CD8-positive, alpha-beta memory T cell (primary cell): Measurements from ENCODE around the gene COL13A1. TPM values are rescaled to one million over a fixed set of nuclear protein-coding genes. Genes with fewer than 3 reads are reported as not detected.

Experiments
- CTCF ChIA-PET: fragments of 350-600 bp; sonication (Branson Sonifier 250); formaldehyde crosslinking; loops from one replicate; lab custom pipeline; 2021; ENCODE audit warnings: antibody characterized with exemption; lab: Charles Lee
- POLR2A ChIA-PET: fragments of 350-600 bp; sonication (Branson Sonifier 250); formaldehyde crosslinking; loops from one replicate; lab custom pipeline; 2021; ENCODE audit warnings: antibody characterized with exemption; lab: Charles Lee
- DNase-seq, 5 donors: peaks; one replicate each; pipeline versions ENCODE4 v3.0.0 to v3.0.0-alpha.2; 2020 to 2022; ENCODE audit warnings: mixed read lengths in 1 of 5
- H3K27ac ChIP-seq: one replicate; pipeline ENCODE4 v1.7.0; 2013; ENCODE audit warnings: low read depth, mild to moderate bottlenecking, low read length, moderate library complexity
- H3K27me3 ChIP-seq: 2 replicates; pipeline ENCODE4 v1.7.0; 2013; ENCODE audit warnings: low read length, mild to moderate bottlenecking; ENCODE audit not compliant: insufficient read depth, poor library complexity, severe bottlenecking
- H3K36me3 ChIP-seq: 2 replicates; pipeline ENCODE4 v1.7.0; 2013; ENCODE audit warnings: mild to moderate bottlenecking, low read length, moderate library complexity; ENCODE audit not compliant: insufficient read depth
- H3K4me1 ChIP-seq: 2 replicates; pipeline ENCODE4 v1.7.0; 2013; ENCODE audit warnings: mild to moderate bottlenecking, low read length, moderate library complexity; ENCODE audit not compliant: insufficient read depth
- H3K4me3 ChIP-seq: 2 replicates; pipeline ENCODE4 v1.7.0; 2013; ENCODE audit warnings: mild to moderate bottlenecking, low read length
- H3K9me3 ChIP-seq: 2 replicates; pipeline ENCODE4 v1.7.0; 2013; ENCODE audit warnings: mild to moderate bottlenecking, low read length
- H3K27ac Mint-ChIP-seq, 8 donors: one replicate each; pipeline ENCODE4 v1.8.0; 2020 to 2021; ENCODE audit warnings: mixed read lengths in 8 of 8, mild to moderate bottlenecking in 6 of 8, inconsistent platforms in 3 of 8, moderate library complexity in 3 of 8
- H3K27me3 Mint-ChIP-seq, 2 donors: one replicate each; pipeline ENCODE4 v1.8.0; 2020 to 2021; ENCODE audit warnings: mixed read lengths in 2 of 2, mild to moderate bottlenecking in 1 of 2, moderate library complexity in 1 of 2
- H3K36me3 Mint-ChIP-seq, 3 donors: one replicate each; pipeline ENCODE4 v1.8.0; 2020 to 2021; ENCODE audit warnings: mixed read lengths in 3 of 3, inconsistent platforms in 1 of 3, mild to moderate bottlenecking in 1 of 3
- H3K4me1 Mint-ChIP-seq, 3 donors: one replicate each; pipeline ENCODE4 v1.8.0; 2020 to 2021; ENCODE audit warnings: mixed read lengths in 3 of 3, inconsistent platforms in 1 of 3, mild to moderate bottlenecking in 1 of 3
- H3K4me3 Mint-ChIP-seq, 7 donors: one replicate each; pipeline ENCODE4 v1.8.0; 2020 to 2021; ENCODE audit warnings: mixed read lengths in 7 of 7, mild to moderate bottlenecking in 6 of 7, moderate library complexity in 4 of 7, inconsistent platforms in 2 of 7
- H3K9me3 Mint-ChIP-seq, 5 donors: one replicate each; pipeline ENCODE4 v1.8.0; 2020 to 2022; ENCODE audit warnings: mixed read lengths in 5 of 5, mild to moderate bottlenecking in 3 of 5, moderate library complexity in 2 of 5, inconsistent platforms in 1 of 5
- polyA plus RNA-seq: library from polyadenylated mRNA; unstranded; fragments of 300-500 nt; fragmentation: Illumina TruSeq; gene quantifications from one replicate; pipeline ENCODE4 v1.2.3, GENCODE V29; 2021
- total RNA-seq, 2 experiments: library from RNA; stranded (reverse); gene quantifications; one replicate each; pipeline ENCODE4 v1.2.3, GENCODE V29; 2021

The COL13A1 gene
- total and polyA plus RNA-seq, 3 experiments from 2014 or later, result not detected

GRCh38 chr10:69846293-69846921 lies 44.7 kb downstream of the COL13A1 start:
- POLR2A ChIA-PET, result no interaction called here
- peaks cover 0 to 1% (median 0%) of the 10 kb centered on the region in 3 donors for H3K36me3 Mint-ChIP-seq
- peaks cover 30 to 47% of the 10 kb centered on the region in 2 donors for H3K27me3 Mint-ChIP-seq
- no peak overlapping the region for H3K27ac Mint-ChIP-seq
- Histone ChIP-seq H3K27ac (no peak overlapping the region), H3K4me1 (no peaks in the 10 kb centered on the region), H3K36me3 (no peaks in the 10 kb centered on the region), H3K4me3 (no peak overlapping the region), H3K27me3 (peaks cover 4% of the 10 kb centered on the region), H3K9me3 (no peaks in the 10 kb centered on the region)
- CTCF ChIA-PET, result no interaction called here
- H3K4me3 Mint-ChIP-seq, result no peak overlapping the region
- H3K4me1 Mint-ChIP-seq, result no peaks in the 10 kb centered on the region
- no peaks in the 10 kb centered on the region for H3K9me3 Mint-ChIP-seq
- no peak for DNase-seq

GRCh38 chr10:69847458-69847857 lies 45.8 kb downstream of the COL13A1 start:
- CTCF ChIA-PET, result no interaction called here
- H3K9me3 Mint-ChIP-seq, result no peaks in the 10 kb centered on the region

GRCh38 chr10:69847883-69848282 lies 46.2 kb downstream of the COL13A1 start:
- no peaks in the 10 kb centered on the region for H3K4me1 ChIP-seq
- no peak overlapping the region for H3K4me3 Mint-ChIP-seq
- H3K4me3 ChIP-seq, result no peak overlapping the region
- no peak for DNase-seq
- no peaks in the 10 kb centered on the region for H3K9me3 ChIP-seq
- no peaks in the 10 kb centered on the region for H3K36me3 ChIP-seq
- peaks cover 4% of the 10 kb centered on the region for H3K27me3 ChIP-seq
- H3K4me1 Mint-ChIP-seq, result no peaks in the 10 kb centered on the region
- H3K27ac ChIP-seq, result no peak overlapping the region
- H3K27me3 Mint-ChIP-seq, result peaks cover 34 to 49% of the 10 kb centered on the region in 2 donors
- no peaks in the 10 kb centered on the region for H3K9me3 Mint-ChIP-seq
- H3K36me3 Mint-ChIP-seq, result peaks cover 0 to 1% (median 0%) of the 10 kb centered on the region in 3 donors
- ChIA-PET CTCF (no interaction called here), POLR2A (no interaction called here)
- no peak overlapping the region for H3K27ac Mint-ChIP-seq

More at GRCh38 chr10:69847458-69847857, 45.8 kb downstream of the COL13A1 start:
- Histone ChIP-seq H3K27ac (no peak overlapping the region), H3K27me3 (peaks cover 4% of the 10 kb centered on the region), H3K4me1 (no peaks in the 10 kb centered on the region), H3K9me3 (no peaks in the 10 kb centered on the region), H3K36me3 (no peaks in the 10 kb centered on the region), H3K4me3 (no peak overlapping the region)
- peaks cover 33 to 49% of the 10 kb centered on the region in 2 donors for H3K27me3 Mint-ChIP-seq
- H3K4me1 Mint-ChIP-seq, result no peaks in the 10 kb centered on the region
- H3K27ac Mint-ChIP-seq, result no peak overlapping the region
- DNase-seq, result no peak
- POLR2A ChIA-PET, result no interaction called here
- H3K4me3 Mint-ChIP-seq, result no peak overlapping the region
- H3K36me3 Mint-ChIP-seq, result peaks cover 0 to 1% (median 0%) of the 10 kb centered on the region in 3 donors

- H3K27me3 Mint-ChIP-seq, result peaks cover 34 to 52% of the 10 kb centered on the region in 2 donors
- CTCF ChIA-PET, result no interaction called here
- no peaks in the 10 kb centered on the region for H3K9me3 Mint-ChIP-seq
- H3K4me1 ChIP-seq, result no peaks in the 10 kb centered on the region
- H3K36me3 Mint-ChIP-seq, result peaks cover 0 to 1% (median 0%) of the 10 kb centered on the region in 3 donors
- H3K27ac Mint-ChIP-seq, result no peak overlapping the region
- H3K9me3 ChIP-seq, result no peaks in the 10 kb centered on the region
- no peak overlapping the region for H3K4me3 Mint-ChIP-seq
- no peak overlapping the region for H3K27ac ChIP-seq
- no peak for DNase-seq
- no peaks in the 10 kb centered on the region for H3K36me3 ChIP-seq
- no peaks in the 10 kb centered on the region for H3K4me1 Mint-ChIP-seq
- no peak overlapping the region for H3K4me3 ChIP-seq
- peaks cover 4% of the 10 kb centered on the region for H3K27me3 ChIP-seq
- POLR2A ChIA-PET, result no interaction called here
Observed at GRCh38 chr10:69848454-69848853, 46.7 kb downstream of the COL13A1 start.

DNA sequence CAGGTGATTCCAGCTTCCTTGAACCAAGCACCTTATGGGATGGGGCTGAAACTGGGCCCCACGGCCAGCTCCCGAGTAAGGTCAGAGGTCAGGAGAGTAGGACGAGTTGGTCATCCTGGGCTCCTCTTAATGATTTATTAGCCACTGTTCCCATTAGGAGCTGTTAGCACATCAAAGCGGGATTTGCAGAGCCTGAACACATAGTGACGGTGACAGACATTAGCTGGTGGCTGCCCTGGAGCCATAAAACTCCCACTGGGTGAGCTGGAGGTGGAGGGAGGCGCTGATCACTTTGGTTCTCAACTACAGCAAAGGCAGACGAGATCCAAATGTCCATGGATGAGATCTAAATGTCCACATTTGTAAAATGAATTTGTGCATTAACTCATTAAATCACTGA lies 48.1 kb downstream of the COL13A1 start:
- ChIA-PET CTCF (no interaction called here), POLR2A (no interaction called here)
- H3K9me3 ChIP-seq, result no peaks in the 10 kb centered on the region
- Mint-ChIP-seq H3K36me3 (peaks cover 0 to 1% (median 0%) of the 10 kb centered on the region in 3 donors), H3K4me3 (no peak overlapping the region), H3K9me3 (no peaks in the 10 kb centered on the region), H3K4me1 (no peaks in the 10 kb centered on the region), H3K27me3 (peaks cover 31 to 51% of the 10 kb centered on the region in 2 donors), H3K27ac (no peak overlapping the region)
- peaks cover 4% of the 10 kb centered on the region for H3K27me3 ChIP-seq
- H3K4me1 ChIP-seq, result no peaks in the 10 kb centered on the region
- no peak for DNase-seq
- no peak overlapping the region for H3K27ac ChIP-seq
- H3K36me3 ChIP-seq, result no peaks in the 10 kb centered on the region
- H3K4me3 ChIP-seq, result no peak overlapping the region

DNA sequence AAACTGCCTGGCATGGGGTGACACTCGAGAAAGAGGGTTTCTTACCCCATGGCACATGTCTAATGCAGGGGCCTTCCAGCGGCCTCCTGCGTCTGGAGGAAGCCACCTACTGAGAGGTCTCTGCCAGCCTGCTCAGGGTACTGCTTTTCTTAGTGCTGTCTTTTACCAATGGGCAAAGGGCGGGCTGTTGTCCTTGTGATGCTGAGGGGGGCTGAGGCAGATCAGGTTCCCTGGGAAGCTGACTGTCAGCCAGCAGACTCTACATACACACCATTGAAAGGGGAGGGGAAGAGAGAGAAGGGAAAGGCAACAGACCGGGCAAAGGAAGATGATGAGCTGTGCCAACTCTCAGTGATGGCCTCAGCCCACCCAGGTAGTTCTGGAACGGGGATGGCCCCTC lies 48.7 kb downstream of the COL13A1 start:
- no peaks in the 10 kb centered on the region for H3K4me1 Mint-ChIP-seq
- H3K27ac Mint-ChIP-seq, result no peak overlapping the region
- no peak overlapping the region for H3K4me3 ChIP-seq
- H3K27me3 ChIP-seq, result peaks cover 4% of the 10 kb centered on the region
- ChIA-PET POLR2A (no interaction called here), CTCF (no interaction called here)
- no peak overlapping the region for H3K4me3 Mint-ChIP-seq
- H3K36me3 Mint-ChIP-seq, result peaks cover 0 to 1% (median 0%) of the 10 kb centered on the region in 3 donors
- H3K36me3 ChIP-seq, result no peaks in the 10 kb centered on the region
- no peaks in the 10 kb centered on the region for H3K9me3 ChIP-seq
- no peak for DNase-seq
- H3K27me3 Mint-ChIP-seq, result peaks cover 29 to 50% of the 10 kb centered on the region in 2 donors
- H3K9me3 Mint-ChIP-seq, result no peaks in the 10 kb centered on the region
- H3K27ac ChIP-seq, result no peak overlapping the region
- no peaks in the 10 kb centered on the region for H3K4me1 ChIP-seq

GRCh38 chr10:69851306-69851705 lies 49.6 kb downstream of the COL13A1 start:
- H3K27me3 Mint-ChIP-seq, result peaks cover 24 to 46% of the 10 kb centered on the region in 2 donors
- Histone ChIP-seq H3K9me3 (no peaks in the 10 kb centered on the region), H3K36me3 (no peaks in the 10 kb centered on the region), H3K27me3 (peaks cover 4% of the 10 kb centered on the region), H3K4me3 (no peak overlapping the region), H3K4me1 (no peaks in the 10 kb centered on the region), H3K27ac (no peak overlapping the region)
- no peaks in the 10 kb centered on the region for H3K4me1 Mint-ChIP-seq
- peak overlapping the region in 1 of 8 donors; percentile 23 for H3K27ac Mint-ChIP-seq
- DNase-seq, result no peak
- peaks cover 0 to 1% (median 0%) of the 10 kb centered on the region in 3 donors for H3K36me3 Mint-ChIP-seq
- POLR2A ChIA-PET, result no interaction called here
- CTCF ChIA-PET, result no interaction called here
- no peaks in the 10 kb centered on the region for H3K9me3 Mint-ChIP-seq
- H3K4me3 Mint-ChIP-seq, result no peak overlapping the region

DNA sequence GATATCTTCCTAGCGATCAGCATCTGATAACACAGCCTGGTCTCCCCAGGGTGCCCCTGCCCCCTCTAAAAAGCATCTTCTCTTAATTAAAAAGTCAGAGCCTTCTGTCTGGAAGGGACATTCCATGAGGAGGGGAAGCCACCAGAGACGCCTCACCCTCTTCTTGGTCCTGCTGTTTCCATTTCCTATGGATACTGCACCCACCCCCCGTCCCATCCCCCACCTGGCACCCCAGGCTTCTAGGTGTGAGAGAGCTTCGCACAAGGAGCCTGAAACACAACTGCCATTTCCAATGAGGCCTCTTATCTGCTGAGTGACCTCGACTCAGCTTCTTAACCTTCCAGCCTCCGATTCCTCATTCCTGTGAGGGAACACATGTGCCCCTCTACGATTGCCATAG lies 51.4 kb downstream of the COL13A1 start:
- no peak for DNase-seq
- Histone ChIP-seq H3K4me3 (no peak overlapping the region), H3K36me3 (no peaks in the 10 kb centered on the region), H3K9me3 (no peaks in the 10 kb centered on the region), H3K4me1 (no peaks in the 10 kb centered on the region), H3K27ac (no peak overlapping the region), H3K27me3 (peaks cover 4% of the 10 kb centered on the region)
- Mint-ChIP-seq H3K27me3 (peaks cover 19 to 32% of the 10 kb centered on the region in 2 donors), H3K4me3 (no peak overlapping the region), H3K9me3 (no peaks in the 10 kb centered on the region), H3K4me1 (no peaks in the 10 kb centered on the region), H3K36me3 (no peaks in the 10 kb centered on the region), H3K27ac (no peak overlapping the region)
- ChIA-PET POLR2A (no interaction called here), CTCF (no interaction called here)
